ENCODE data around the gene TAF15.

The TAF15 gene

GRCh38 chr17:35825206-35825605, 15.9 kb downstream of the TAF15 start:
- DNase-seq: no peak

DNA sequence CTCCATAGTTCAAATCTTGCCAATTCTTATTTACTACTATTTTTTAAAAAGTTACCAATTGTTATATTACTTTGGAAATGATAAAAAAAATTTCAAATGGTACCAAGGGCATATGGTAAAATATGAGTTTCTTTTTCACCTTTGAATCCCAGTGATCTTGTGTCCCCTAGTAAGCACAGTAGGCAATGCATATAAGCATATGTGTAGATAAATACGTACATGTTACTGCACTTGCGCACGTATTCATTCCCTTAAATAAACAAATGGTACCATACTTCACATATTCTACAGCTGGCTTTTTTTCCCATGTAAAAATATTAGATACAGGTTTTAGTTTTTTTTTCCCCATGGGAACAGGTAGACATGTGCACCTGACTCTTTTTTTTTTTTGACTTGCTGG, 31.8 kb downstream of the TAF15 start:
- DNase-seq: no peak

- no peak for DNase-seq
Measured at GRCh38 chr17:35841505-35841904, 32.2 kb downstream of the TAF15 start.

- no peak for DNase-seq
Measured at GRCh38 chr17:35842239-35842638, 33.0 kb downstream of the TAF15 start.

DNA sequence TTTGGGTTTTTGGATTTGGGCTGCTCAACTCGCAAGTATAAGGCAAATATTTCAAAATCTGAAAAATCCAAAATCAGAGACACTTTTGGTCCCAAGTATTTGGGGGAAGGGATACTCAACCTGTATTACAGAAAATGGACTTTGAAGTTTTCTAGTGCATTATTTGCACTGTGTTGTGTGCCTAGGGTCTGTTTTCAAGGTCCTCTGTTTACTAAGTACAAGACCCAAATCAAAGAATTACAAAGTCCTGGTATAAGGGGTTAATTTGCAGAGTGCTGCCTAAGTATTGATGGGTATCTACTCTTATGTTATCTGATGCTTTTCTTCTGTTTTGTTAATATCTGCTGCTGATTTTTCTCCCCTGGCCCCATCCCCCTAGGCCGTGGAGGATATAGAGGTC, 34.4 kb downstream of the TAF15 start:
- no peak for DNase-seq

DNA sequence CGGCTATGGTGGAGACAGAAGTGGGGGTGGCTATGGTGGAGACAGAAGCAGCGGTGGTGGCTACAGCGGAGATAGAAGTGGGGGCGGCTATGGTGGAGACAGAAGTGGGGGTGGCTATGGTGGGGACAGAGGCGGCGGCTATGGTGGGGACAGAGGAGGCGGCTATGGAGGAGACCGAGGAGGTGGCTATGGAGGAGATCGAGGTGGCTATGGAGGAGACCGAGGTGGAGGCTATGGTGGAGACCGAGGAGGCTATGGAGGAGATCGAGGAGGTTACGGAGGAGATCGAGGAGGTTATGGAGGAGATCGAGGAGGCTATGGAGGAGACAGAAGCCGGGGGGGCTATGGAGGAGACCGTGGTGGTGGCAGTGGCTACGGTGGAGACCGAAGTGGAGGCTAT, 35.3 kb downstream of the TAF15 start:
- DNase-seq: no peak

GRCh38 chr17:35846055-35846809, 36.9 kb downstream of the TAF15 start:
- no peak for DNase-seq

- no peak for DNase-seq
Measured at GRCh38 chr17:35847006-35847405, 37.7 kb downstream of the TAF15 start.

DNA sequence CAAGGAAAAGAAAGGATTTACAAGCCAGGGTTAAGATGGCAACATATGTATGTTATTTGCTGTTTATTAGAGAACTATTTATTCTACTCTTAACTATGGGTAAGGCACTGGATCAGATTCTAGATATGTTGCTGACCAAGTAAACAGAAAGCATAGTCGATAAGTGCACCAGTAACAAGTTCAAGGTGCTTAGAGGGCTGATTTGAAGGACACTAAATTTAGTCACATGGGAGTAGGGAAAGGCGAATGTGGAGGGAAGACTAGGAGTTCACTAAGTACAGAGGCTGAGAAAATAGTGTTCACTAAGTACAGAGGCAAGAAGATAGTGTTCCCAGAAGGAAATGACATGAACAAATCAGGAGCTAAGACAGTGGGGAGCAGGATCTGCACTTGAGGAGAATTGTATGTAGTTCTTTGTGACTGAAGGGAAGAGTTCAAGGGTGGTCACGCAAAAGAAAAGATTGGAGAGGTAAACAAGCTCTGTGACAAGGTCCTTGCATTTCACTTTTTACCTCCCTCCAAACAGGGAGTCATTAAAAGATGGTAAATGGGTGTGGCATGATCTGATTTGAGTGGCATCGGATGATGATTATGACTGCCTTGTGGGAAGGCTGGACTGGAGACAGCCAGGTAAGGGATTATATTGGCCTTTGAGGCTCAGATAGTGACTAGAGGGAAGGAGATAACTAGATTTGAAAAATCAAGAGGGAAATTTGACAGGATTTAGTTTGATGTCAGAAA, 38.5 kb downstream of the TAF15 start:
- no peak for DNase-seq

GRCh38 chr17:35849469-35850348, 40.4 kb downstream of the TAF15 start:
- peak; percentile 92 for DNase-seq

DNA sequence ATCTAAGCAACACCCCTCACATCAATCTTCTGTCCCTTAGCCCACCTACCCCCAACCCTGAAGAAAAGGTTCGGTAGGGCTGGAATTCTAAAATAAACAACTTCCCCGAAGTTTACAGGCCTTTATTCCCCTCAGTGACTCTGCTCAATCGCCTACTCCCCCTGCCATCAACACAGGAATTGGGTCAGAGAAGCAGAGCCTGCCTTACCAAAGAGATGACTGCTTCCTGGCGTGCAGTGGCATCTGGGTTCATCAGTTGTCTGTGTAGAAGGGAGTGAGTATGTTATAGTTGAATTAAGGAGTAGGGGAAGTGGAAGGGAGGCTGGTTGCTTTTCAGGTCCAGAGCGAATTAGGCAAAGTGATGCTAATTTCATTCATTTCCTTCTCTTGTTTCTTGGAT, 46.7 kb downstream of the TAF15 start:
- no peak for DNase-seq

DNA sequence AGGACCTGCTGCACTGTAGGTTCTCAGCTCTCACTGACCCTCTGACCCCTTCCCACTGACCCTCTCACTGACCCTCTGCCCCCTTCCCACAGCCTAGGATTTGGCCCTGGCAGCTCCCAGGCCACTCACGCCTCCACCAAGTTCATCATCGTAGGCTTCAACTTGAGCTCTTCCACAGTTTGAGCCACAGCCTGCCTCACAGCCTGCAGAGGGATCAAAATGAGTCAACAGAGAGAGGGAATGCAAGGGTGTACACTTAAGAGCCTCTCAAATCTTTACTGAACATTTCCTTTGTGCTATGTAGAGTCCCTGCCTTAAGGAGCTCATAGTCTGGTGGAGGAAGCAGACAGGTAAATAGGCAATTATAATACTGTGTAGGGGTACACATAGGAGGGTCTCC, 47.3 kb downstream of the TAF15 start:
- DNase-seq: no peak

DNA sequence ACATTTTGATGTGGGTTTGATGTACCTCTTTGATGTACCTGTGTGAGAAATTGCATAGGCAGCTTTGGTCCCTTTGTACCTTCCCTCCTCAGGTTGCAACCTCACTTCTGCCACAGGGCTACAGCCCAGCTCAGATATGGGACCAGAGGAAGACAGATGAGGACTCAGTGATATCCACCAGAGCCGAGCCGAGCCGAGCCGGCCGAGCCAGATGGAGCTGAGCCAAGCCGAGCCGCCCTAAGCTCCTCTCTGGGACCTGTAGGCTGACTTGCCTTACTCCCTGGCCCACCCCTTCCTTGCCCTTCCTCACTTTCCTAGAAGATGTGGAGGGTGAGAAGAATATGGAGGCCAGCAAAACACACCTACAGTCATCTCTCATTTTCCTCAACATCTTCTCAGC, 55.6 kb downstream of the TAF15 start:
- DNase-seq: no peak

DNA sequence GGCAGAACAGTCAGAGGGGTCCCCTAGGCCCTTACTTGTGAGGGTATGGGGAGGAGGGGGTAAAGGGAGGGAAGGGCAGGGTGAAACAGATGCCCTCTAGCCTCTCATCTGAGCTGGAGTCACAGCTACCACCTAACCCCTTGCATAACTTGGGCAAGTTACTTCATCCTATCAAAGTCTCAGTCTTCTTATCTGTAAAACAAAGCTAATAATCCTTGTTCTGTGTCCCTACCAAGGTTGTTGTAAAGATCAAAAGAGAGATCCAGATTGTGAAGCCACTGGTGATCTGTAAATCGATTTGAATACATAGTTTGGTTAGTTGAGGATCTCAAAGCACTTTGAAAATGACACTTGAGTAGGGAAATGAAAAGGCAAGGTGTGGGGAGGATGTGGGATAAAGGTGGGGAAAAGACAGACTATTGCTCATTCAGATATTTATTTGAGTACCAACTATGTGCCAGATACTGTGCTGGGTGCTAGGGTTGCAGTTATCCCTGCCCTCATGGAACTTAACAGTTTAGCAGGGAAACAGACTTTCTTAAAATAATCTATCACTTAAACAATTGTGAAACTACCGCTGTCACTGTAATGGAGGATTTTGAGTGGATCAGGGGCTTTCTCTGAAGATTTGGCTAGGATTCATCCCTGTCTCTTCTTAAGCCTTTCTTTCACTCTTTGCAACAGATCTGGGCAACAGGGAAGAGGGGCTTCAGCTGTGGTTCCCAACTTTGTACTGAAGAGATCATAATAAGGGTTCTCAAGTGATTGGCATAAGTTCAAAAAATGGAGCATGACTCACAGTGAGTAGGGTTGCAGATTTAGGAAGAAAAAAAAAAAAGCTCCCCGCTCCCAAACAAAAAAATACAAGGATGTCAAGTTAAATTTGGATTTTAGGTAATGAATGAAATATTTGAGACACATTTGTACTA, 56.4 kb downstream of the TAF15 start:
- DNase-seq: peak; percentile 37

DNA sequence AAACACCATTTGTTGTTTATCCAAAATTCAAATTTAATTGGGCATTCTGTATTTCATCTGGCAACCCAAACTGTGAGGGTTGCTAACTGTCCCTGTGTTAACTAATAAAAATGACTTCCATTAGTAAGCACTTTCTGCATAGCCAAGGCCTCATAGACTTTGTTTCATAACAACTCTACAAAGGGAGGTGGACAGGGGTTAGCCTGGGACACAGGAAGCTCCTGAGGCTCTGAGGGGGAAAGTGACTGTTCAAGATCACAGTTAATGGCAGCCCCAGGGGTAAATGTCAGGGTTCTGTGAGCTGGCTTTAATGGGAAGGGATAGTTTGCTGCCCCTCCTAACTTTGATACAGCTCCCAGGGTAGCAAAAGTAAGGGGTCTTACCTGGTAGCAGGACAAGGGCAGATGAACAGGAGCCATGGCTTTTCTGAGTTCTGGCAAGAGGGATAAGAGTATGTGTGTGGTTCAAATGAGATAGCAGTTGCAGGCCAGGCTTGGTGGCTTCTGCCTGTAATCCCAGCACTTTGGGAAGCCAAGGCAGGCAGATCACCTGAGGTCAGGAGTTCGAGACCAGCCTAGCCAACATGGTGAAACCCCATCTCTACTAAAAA, 57.2 kb downstream of the TAF15 start:
- no peak for DNase-seq

GRCh38 chr17:35867574-35867973, 58.3 kb downstream of the TAF15 start:
- no peak for DNase-seq

DNA sequence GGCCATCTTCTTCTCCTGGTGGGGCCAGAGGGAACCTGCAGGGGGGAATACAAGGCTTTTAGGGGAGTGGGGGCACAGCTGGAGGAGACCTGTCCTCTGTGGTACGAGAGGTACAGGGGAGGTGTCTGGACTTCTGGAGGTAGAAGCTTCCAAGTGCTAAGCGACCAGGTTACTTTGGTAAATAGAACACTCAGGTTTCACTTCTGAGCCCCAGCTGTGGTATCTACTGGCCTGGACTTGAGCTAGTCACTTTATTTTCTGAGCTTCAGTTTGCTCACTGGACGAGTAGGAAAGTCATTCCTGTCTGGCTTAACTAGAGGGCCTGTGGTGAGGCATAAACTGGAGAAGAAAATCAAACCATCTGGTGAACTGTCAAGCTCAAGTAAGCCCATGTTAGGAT, 59.5 kb downstream of the TAF15 start, which contains the start of gene HEATR9:
TSS of gene HEATR9 (minus strand) at position 155 of the 400 bp plus-strand sequence. CDS start at position 6, 149 bp downstream.
- DNase-seq: no peak

DNA sequence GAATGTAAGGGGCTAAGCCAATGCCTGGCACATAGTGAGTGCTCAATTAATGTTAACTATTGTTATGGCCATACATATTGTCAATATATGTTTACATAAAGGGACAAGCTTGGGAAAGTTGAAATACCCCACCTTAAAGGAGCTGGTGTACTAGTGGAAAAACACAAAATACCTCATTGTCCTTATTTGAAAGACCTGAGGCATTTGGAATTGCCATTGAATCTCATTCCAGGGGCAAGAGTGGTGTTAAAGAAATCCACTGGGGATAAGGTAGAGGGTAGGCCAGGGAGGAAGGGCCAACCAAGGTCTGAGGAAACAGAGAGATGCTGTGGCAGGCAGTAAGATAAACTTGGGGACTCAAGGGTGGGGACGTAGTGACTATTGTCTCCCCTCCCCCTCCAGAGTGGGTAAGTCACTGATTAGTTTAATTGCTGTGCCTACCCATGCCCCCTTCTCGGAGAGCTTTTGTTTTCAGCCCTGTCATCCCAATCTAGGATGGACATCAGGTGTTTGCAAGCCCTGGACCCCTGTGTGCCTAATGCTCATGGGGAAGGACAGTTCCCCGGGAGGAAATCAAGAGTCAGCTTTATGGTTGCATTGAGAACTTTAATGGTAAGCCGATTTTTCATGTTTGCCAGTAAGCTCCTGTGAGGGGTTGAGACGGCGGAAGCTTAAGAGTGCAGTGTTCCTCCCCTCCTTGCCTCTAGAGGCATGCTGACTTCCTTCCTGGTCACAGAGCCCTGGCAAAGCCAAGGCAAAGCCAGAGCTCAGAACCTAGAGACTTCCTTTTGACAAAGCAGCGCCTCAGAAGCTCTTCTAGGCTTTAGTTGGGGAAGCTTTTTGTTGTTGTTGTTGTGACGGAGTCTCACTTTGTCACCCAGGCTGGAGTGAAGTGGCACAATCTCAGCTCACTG, 61.9 kb downstream of the TAF15 start:
- peak; percentile 72 for DNase-seq

DNA sequence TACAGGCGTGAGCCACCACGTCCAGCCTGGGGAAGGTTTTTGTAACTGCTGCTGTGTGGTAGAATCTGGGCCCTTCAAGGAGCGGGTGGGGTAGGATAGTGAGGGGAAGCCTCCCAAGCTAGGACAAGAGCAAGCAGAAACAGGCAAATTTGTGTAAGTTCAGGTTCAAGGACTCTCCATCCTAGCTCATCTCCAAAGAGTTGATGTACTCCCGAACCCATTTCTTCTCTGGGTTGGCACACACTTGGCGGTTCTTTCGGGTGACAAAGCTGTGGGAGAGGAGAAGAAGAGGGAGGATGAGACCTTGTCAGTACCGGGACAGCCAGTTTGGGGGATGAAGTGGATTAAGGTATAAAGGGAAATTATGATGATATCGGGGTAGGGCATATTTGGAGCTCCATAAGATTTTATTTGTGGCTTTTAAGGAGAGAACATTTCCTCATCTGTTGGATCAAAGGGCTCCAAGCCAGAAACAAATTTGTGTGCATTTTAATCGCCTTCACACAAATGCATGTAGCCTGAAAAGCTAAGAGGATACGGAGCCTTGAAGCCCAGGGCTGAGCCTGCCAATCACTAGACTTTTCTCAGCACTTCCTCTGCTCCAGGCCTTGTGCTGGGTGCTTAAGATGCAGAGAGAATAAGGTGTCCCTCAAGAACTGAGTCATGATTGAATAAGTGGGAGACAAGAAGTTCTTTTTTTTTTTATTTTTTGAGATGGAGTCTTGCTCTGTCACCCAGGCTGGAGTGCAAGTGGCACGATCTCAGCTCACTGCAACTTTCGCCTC, 63.1 kb downstream of the TAF15 start:
- DNase-seq: no peak

Data from hematopoietic multipotent progenitor cell treated with erythropoietin and hydrocortisone succinate and interleukin-3 and kit ligand, for 6 days (in vitro differentiated cells).